ENCODE measurements around the gene GEMIN7.

Gene GEMIN7

GRCh38 chr19:45097450-45097775 is 18.4 kb downstream of the GEMIN7 start:
- TF ChIP-seq CTCF (conservative IDR thresholded peaks at IDR 0.05; ENCODE audit: low read depth, low read length) = no peak
- no peak overlapping the region for H3K4me3 ChIP-seq (ENCODE audit: low read length)
- DNase-seq (ENCODE audit: low read depth) = no peak

- DNase-seq (ENCODE audit: low read depth) = peak; percentile 96
- no peak overlapping the region for H3K4me3 ChIP-seq (ENCODE audit: low read length)
- no peak for TF ChIP-seq CTCF (conservative IDR thresholded peaks at IDR 0.05; ENCODE audit: low read depth, low read length)
Measured at GRCh38 chr19:45097776-45098520, 18.9 kb downstream of the GEMIN7 start.

- TF ChIP-seq CTCF (conservative IDR thresholded peaks at IDR 0.05; ENCODE audit: low read depth, low read length) = no peak
- DNase-seq (ENCODE audit: low read depth) = no peak
- peak overlapping the region; percentile 23 for H3K4me3 ChIP-seq (ENCODE audit: low read length)
Measured at GRCh38 chr19:45098521-45099466, 19.7 kb downstream of the GEMIN7 start.

- TF ChIP-seq CTCF (conservative IDR thresholded peaks at IDR 0.05; ENCODE audit: low read depth, low read length) = no peak
- DNase-seq (ENCODE audit: low read depth) = peak; percentile 97
Measured at GRCh38 chr19:45099467-45100191, 20.6 kb downstream of the GEMIN7 start.

GRCh38 chr19:45100201-45100600 is 21.1 kb downstream of the GEMIN7 start:
- DNase-seq (ENCODE audit: low read depth) = no peak
- H3K4me3 ChIP-seq (ENCODE audit: low read length) = peak overlapping the region; percentile 16
- TF ChIP-seq CTCF (conservative IDR thresholded peaks at IDR 0.05; ENCODE audit: low read depth, low read length) = no peak

More at GRCh38 chr19:45099467-45100191, 20.6 kb downstream of the GEMIN7 start:
- peak overlapping the region; percentile 16 for H3K4me3 ChIP-seq (ENCODE audit: low read length)

GRCh38 chr19:45100846-45101252 is 21.8 kb downstream of the GEMIN7 start:
- TF ChIP-seq CTCF (conservative IDR thresholded peaks at IDR 0.05; ENCODE audit: low read depth, low read length) = no peak
- DNase-seq (ENCODE audit: low read depth) = peak; percentile 74

More at GRCh38 chr19:45100846-45101252, 21.8 kb downstream of the GEMIN7 start:
- no peak overlapping the region for H3K4me3 ChIP-seq (ENCODE audit: low read length)
